Activated naive CD4-positive, alpha-beta T cell treated with Interleukin-2 at 50 U/mL for 16 hours (primary cell): Measurements from ENCODE around the gene DR1.

Experiments used
- DNase-seq: peaks from one replicate; pipeline ENCODE4 v3.0.0-alpha.2; 2020

Gene DR1

DNA sequence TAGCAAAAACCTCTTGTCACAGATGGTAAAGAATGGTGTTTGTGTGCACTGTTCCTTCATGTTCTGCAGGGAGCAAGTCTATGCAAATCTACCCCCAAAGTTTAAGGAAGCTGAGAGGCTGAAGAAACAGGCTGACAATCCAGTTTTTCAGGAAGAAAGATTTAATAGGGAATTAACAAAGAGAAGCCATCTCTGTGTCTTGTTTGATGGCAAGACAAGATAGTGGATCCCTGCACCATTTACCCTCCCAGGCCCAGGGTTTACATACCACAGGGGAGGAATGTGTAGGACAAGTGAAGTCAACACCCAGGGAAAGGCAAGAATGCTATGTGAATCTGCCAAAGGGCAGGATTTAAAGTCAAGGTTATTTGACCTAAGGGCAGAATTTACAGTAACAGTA is 54.1 kb downstream of the DR1 start:
- no peak for DNase-seq

GRCh38 chr1:93408203-93408602 is 62.5 kb downstream of the DR1 start:
- DNase-seq = no peak

- DNase-seq = no peak
Measured at GRCh38 chr1:93411000-93411399, 65.3 kb downstream of the DR1 start.

DNA sequence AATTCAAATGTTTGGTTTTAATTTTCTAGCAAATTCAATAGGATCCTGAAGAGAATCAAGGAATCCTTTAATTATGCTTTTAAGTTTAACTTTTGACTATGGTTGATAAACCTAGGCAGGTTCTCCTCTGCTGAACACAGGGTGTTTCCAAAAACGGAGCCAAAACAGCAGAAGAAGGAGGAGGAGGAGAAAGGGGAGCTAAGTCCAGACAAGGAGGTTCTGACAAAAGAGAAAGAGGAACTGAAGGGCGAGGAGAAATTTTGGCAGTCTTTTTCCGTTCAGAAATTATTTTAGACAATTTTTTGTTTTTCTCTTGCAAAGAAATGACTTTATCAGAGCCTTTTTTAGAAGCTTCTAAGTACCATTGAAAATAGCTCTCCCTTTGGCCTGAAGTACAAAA is 69.0 kb downstream of the DR1 start:
- DNase-seq = no peak

DNA sequence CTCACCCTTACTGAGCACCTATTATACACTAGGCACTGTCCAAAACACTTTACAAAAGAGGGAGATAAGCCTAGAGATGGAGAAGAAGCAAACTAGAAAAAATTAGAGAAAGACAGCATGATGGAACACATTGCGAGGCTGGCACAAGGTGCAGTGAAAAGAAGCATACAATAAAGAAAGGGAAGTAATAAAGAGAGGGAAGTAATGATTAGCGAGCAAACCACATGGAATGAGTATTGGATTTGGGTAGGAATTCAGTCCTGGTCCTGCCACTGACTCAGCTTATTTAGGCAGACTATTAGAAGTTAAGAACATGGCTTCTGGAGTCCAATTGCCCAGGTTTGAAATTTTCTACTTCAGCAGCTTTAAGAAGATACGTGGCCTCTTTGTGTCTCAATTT is 69.6 kb downstream of the DR1 start:
- DNase-seq = no peak

- DNase-seq = no peak
Measured at GRCh38 chr1:93416183-93416582, 70.5 kb downstream of the DR1 start.
